Activated gamma-delta T cell treated with anti-CD3 and anti-CD28 coated beads, Interleukin-2, amount 50 U/mL, for 16 hours (primary cell): ENCODE results near the gene FAM24B.
"Not testable (repeated sequence)": the region's sequence is repeated elsewhere in the genome, so short reads cannot be mapped to it uniquely, and the experiment has no call there.

Experiments
- DNase-seq: peaks from one replicate; pipeline ENCODE4 v3.0.0-alpha.2; 2020; ENCODE audit warnings: low read depth

The FAM24B gene

GRCh38 chr10:122879339-122880273 lies at the start of gene FAM24B:
TSS of gene FAM24B (minus strand) at chr10:122879581. CDS start at chr10:122850515, 29,066 bp downstream.
- peak; percentile 90 for DNase-seq

GRCh38 chr10:122915700-122916099 lies 36.3 kb upstream of the FAM24B start:
- no peak for DNase-seq

GRCh38 chr10:122911889-122912484 lies 32.6 kb upstream of the FAM24B start:
- DNase-seq, result no peak

GRCh38 chr10:122910310-122910709 lies 30.9 kb upstream of the FAM24B start, which contains the start of gene FAM24A:
TSS of gene FAM24A (plus strand) at chr10:122910610. CDS start at chr10:122911635, 1,025 bp downstream.
- DNase-seq, result no peak

- DNase-seq, result not testable (repeated sequence)
Measured at GRCh38 chr10:122903861-122904260, 24.5 kb upstream of the FAM24B start.

GRCh38 chr10:122894261-122894944 lies 15.0 kb upstream of the FAM24B start:
- DNase-seq, result no peak

- no peak for DNase-seq
Measured at GRCh38 chr10:122884166-122884565, 4.8 kb upstream of the FAM24B start.

- no peak for DNase-seq
Measured at GRCh38 chr10:122882766-122883165, 3.4 kb upstream of the FAM24B start.

GRCh38 chr10:122878799-122879338 lies 512 bp downstream of the FAM24B start:
- DNase-seq, result no peak

- no peak for DNase-seq
Measured at GRCh38 chr10:122877264-122877663, 2.1 kb downstream of the FAM24B start.

- no peak for DNase-seq
Measured at GRCh38 chr10:122876467-122876855, 2.9 kb downstream of the FAM24B start.

GRCh38 chr10:122875843-122876466 lies 3.4 kb downstream of the FAM24B start:
- no peak for DNase-seq

GRCh38 chr10:122871947-122872346 lies 7.4 kb downstream of the FAM24B start:
- not testable (repeated sequence) for DNase-seq

GRCh38 chr10:122868768-122869167 lies 10.6 kb downstream of the FAM24B start:
- DNase-seq, result not testable (repeated sequence)

- DNase-seq, result not testable (repeated sequence)
Measured at GRCh38 chr10:122866757-122867482, 12.5 kb downstream of the FAM24B start.

GRCh38 chr10:122864901-122865300 lies 14.5 kb downstream of the FAM24B start:
- no peak for DNase-seq

- DNase-seq, result no peak
Measured at GRCh38 chr10:122864194-122864592, 15.2 kb downstream of the FAM24B start.

GRCh38 chr10:122863216-122864193 lies 15.9 kb downstream of the FAM24B start:
- DNase-seq, result no peak

- DNase-seq, result no peak
Measured at GRCh38 chr10:122861711-122862161, 17.6 kb downstream of the FAM24B start.

- no peak for DNase-seq
Measured at GRCh38 chr10:122859527-122859926, 19.9 kb downstream of the FAM24B start.
